ENCODE data around the gene PNPLA4. TPM values are rescaled to one million over a fixed set of nuclear protein-coding genes. Genes with fewer than 3 reads are reported as not detected.

PNPLA4 gene
- total and polyA plus RNA-seq, 2 of the 4 experiments (the other 2 are of a cell fraction), result 14.3 to 15.7 TPM

- in situ Hi-C loops (cut with MboI; ENCODE audit: low sequenced_read_pairs), result no loop called here
- H3K4me3 ChIP-seq (ENCODE audit: insufficient read depth, low read depth, low read length), result no peak overlapping the region
- ChIA-PET CTCF (no interaction called here), POLR2A (ENCODE audit: unreplicated experiment) (no interaction called here)
- H3K23ac ChIP-seq (ENCODE audit: low read depth, low read length), result no peak overlapping the region
- no peak overlapping the region for H3K14ac ChIP-seq (replicated peaks; ENCODE audit: low read depth, low read length)
- no peak overlapping the region for H2AFZ ChIP-seq (replicated peaks; ENCODE audit: low read length, poor library complexity)
- no peak overlapping the region for H2AK9ac ChIP-seq (replicated peaks; ENCODE audit: low read depth, low read length, poor library complexity)
- H3K4me2 ChIP-seq (ENCODE audit: low read depth, low read length), result no peak overlapping the region
- no peak overlapping the region for H3K56ac ChIP-seq (ENCODE audit: extremely low read depth, insufficient read depth, low read length)
- no peaks in the 10 kb centered on the region for H3K9me1 ChIP-seq (ENCODE audit: insufficient read depth, low read length)
- WGBS, 2 experiments (ENCODE audit: extremely low coverage in 2 of 2, insufficient read length in 1 of 2), result no CpG with 5 or more reads among the region's 12 CpGs
- H3K36me3 ChIP-seq (ENCODE audit: control insufficient read depth, insufficient read depth, low read length), result no peaks in the 10 kb centered on the region
- no peak for DNase-seq
- no peak overlapping the region for H3K18ac ChIP-seq (ENCODE audit: low read depth, low read length)
- H3K27ac ChIP-seq (ENCODE audit: insufficient read depth, low read length), result no peak overlapping the region
- no peak overlapping the region for H4K91ac ChIP-seq (ENCODE audit: insufficient read depth, low read depth, low read length)
- H3K9ac ChIP-seq (ENCODE audit: low read depth, low read length), result no peak overlapping the region
- dilution Hi-C loops (cut with HindIII; ENCODE audit: low sequenced_read_pairs, unreplicated experiment), result no loop called here
- H4K8ac ChIP-seq (ENCODE audit: low read depth in 2 of 2, low read length in 2 of 2), result no peak overlapping the region
- no peak overlapping the region for H2BK20ac ChIP-seq (ENCODE audit: low read depth, low read length)
- no peaks in the 10 kb centered on the region for H3K9me3 ChIP-seq (ENCODE audit: control insufficient read depth, insufficient read depth, low read length)
- H3K79me1 ChIP-seq (ENCODE audit: low read depth in 1 of 2, low read length in 2 of 2), result no peaks in the 10 kb centered on the region
- no peaks in the 10 kb centered on the region for H3K4me1 ChIP-seq (ENCODE audit: control insufficient read depth, insufficient read depth, low read length)
- BruUV-seq (replicated peaks), result no TSS peak
- no peak overlapping the region for H2BK5ac ChIP-seq (ENCODE audit: low read depth, low read length, poor library complexity, severe bottlenecking)
- no peak overlapping the region for H4K5ac ChIP-seq (ENCODE audit: low read depth, low read length)
- no peak overlapping the region for H2BK15ac ChIP-seq (ENCODE audit: low read depth, low read length)
- TF ChIP-seq CHD1 (IDR thresholded peaks at IDR 0.05; ENCODE audit: low read depth, low read length) (no peak), FOS (IDR thresholded peaks at IDR 0.05; ENCODE audit: low read depth, low read length) (no peak), NFE2L2 (IDR thresholded peaks at IDR 0.05; ENCODE audit: low read depth, low read length) (no peak), SMC3 (IDR thresholded peaks at IDR 0.05; ENCODE audit: low read depth, low read length) (no peak), BHLHE40 (IDR thresholded peaks at IDR 0.05; ENCODE audit: low read depth, low read length) (no peak), CEBPB (IDR thresholded peaks at IDR 0.05; ENCODE audit: low read depth, low read length) (no peak), RAD21 (IDR thresholded peaks at IDR 0.05; ENCODE audit: low read length) (no peak), MAFK (IDR thresholded peaks at IDR 0.05; ENCODE audit: low read depth, low read length) (no peak)
- TF ChIP-seq, protein P1, sequence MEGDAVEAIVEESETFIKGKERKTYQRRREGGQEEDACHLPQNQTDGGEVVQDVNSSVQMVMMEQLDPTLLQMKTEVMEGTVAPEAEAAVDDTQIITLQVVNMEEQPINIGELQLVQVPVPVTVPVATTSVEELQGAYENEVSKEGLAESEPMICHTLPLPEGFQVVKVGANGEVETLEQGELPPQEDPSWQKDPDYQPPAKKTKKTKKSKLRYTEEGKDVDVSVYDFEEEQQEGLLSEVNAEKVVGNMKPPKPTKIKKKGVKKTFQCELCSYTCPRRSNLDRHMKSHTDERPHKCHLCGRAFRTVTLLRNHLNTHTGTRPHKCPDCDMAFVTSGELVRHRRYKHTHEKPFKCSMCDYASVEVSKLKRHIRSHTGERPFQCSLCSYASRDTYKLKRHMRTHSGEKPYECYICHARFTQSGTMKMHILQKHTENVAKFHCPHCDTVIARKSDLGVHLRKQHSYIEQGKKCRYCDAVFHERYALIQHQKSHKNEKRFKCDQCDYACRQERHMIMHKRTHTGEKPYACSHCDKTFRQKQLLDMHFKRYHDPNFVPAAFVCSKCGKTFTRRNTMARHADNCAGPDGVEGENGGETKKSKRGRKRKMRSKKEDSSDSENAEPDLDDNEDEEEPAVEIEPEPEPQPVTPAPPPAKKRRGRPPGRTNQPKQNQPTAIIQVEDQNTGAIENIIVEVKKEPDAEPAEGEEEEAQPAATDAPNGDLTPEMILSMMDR (conservative IDR thresholded peaks at IDR 0.05; ENCODE audit: low read depth, low read length), result no peak
- ATAC-seq (ENCODE audit: low read depth), result no peak
- no peak overlapping the region for H3K4ac ChIP-seq (ENCODE audit: low read depth, low read length)
- H2AK5ac ChIP-seq (ENCODE audit: low read depth, low read length), result no peak overlapping the region
- H4K20me1 ChIP-seq (ENCODE audit: insufficient read depth, low read length), result no peaks in the 10 kb centered on the region
- no peak overlapping the region for H2BK120ac ChIP-seq (ENCODE audit: low read depth, low read length)
- no peaks in the 10 kb centered on the region for H3K27me3 ChIP-seq (ENCODE audit: control insufficient read depth, insufficient read depth, low read length)
- intact Hi-C loops (cut with micrococcal nuclease), result loop anchor here (10.0 kb wide), 1 partner anchor 847 kb away; no protein-coding TSS in a partner anchor
Measured at GRCh38 chrX:7921750-7922149, 5.5 kb downstream of the PNPLA4 start.
